ENCODE measurements around the gene FAM168A.

The FAM168A gene

DNA sequence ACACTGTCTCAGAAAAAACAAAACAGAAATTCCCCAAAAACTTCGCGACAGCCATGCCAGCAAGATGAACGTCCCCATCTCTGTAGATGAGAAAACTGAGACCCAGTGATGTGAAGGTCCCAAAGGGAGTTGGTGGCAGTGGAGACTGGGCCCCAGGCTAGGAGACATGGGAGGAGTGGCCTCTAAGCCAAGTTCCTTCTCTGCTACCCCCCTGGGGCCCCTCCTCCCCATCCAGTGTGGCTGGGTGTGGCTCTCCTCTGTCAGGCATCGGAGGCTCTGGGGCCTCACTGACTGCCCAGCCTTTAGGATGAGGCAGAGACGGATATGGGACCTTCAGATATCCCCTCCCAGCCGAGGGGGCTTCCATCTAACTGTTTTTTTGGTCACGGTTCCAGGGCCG, 211.9 kb downstream of the FAM168A start:
- peak in 2 of 3 donors; percentile 35 to 53 for DNase-seq

DNA sequence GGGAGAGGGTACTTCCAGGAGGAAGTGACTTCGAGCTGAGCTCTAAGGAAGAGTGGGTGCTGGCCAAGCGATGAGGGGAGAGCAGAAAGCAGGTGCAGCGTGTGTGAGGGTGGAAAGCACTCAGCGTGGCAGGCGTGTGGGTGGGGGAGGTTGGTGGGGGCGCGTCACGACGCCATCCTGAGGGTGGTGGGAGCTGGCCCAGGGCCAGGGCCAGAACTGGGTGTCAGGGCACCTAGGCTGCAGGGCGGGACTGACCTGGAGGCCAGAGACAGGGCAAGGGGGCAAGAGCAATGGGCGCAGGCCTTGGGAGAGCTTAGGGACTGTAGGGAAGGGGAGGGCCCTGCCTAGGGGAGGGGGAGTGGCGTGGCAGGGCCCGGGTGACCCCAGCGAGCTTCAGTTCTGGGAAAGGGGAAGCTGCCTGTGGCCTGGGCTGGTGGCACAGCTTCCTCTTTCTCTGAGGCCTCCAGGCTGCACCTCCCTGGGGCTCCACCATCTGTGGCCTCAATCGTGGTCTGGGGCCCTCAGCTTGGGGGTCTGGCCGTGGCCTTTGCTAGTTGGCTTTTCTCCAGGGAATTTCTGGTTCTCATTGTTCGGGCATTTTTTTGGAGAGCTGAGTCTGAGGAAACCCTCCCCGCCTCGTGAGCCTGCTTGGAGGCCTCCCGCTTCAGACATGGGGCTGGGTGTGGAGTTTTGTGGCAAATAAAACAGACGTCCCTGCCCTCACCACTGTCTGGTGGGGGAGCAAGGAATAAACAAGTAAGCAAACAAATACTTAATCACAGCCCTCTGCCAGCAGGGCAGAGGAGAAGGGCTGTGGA, 212.8 kb downstream of the FAM168A start:
- DNase-seq = peak; percentile 88 to 95 (median 93)

- DNase-seq = no peak
Measured at GRCh38 chr11:73384531-73384871, 213.4 kb downstream of the FAM168A start.

DNA sequence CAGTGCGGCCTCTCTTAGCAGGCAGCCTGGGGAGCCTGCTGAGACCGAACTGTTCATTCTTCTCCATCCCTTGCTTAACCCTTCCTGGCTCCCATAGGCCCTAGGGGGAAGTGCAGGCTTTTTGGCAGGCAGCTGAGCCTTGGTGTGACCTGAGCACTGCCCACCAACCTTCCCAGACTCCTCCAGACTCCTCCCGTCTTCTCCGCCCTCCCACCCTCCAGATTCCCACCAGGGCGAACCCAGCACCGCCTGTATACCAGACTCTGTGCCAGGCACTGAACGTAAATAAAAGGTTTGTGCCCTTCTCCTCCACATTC, 213.8 kb downstream of the FAM168A start:
- no peak for DNase-seq

GRCh38 chr11:73383249-73384124, 214.4 kb downstream of the FAM168A start:
- DNase-seq = peak; percentile 61 to 77 (median 73)

DNA sequence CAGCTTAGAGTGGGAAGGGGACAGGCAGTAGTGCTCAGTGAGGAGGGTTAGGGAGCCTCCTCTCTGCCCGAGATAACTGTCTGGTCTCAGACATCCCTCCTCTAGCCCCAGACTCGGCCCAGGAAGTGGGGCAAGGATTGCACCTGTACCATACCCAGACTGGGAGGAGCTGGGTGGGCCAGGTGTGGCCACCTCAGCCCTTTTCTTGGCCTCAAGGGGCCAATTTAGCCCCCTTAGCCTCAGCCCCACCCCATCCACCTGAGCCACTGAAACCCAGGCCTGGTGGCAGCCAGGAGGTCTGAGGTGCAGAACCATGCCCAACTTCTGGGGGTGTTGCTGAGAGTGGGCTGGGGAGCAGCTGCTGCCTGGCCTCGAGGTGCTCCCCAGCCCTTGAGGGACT, 215.2 kb downstream of the FAM168A start:
- DNase-seq = no peak

DNA sequence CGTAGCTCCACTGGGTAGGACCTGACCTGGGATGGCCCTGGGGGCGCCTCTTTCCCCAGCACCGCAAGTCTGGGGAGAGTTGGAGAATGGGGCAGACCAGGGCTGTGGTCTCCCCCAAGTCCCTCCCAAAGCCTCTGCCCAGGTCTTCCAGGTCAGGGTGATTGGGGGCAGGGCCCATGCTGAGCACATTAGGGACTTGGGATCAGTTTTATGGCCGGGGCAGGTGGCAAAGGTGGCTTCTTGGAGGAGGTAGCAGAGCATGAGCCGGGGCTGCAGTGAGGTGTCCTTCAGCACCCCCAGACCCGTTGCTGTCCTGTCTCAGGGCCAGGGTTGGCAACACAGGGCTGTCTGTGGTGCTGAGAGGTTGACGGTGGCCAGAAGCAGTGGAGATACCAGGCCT, 215.7 kb downstream of the FAM168A start:
- no peak for DNase-seq

GRCh38 chr11:73381589-73381988, 216.3 kb downstream of the FAM168A start:
- peak; percentile 64 to 73 (median 71) for DNase-seq

DNA sequence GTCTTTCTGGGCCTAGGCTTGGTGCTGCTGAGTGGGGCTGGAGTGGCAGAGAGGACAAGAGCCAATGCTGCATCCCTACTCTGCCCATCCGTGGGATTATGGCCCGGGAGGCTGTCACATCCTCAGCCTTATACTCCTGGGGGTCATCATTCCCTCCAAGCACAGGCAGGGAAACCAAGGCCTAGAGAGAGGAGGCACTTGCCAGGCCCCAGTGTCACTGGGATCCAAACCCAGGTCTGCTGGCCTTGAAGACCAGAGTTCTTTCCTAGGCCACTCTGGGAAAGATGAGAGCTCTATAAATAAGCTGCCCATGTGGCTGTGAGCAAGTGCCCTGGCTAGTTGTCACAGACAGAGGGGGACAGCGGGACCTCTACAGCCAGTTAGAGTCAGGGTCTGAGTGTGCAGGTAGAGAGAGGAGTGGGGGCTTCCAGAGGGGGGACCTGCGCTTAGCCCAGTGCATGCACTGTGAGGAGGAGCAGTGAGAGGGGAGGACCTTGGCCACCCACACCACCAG, 217.0 kb downstream of the FAM168A start:
- no peak for DNase-seq

- peak; percentile 55 to 60 (median 55) for DNase-seq
Measured at GRCh38 chr11:73380331-73380730, 217.6 kb downstream of the FAM168A start.

- no peak for DNase-seq
Measured at GRCh38 chr11:73379189-73379880, 218.6 kb downstream of the FAM168A start.

GRCh38 chr11:73376803-73377629, 220.9 kb downstream of the FAM168A start:
- peak; percentile 85 to 90 (median 89) for DNase-seq

DNA sequence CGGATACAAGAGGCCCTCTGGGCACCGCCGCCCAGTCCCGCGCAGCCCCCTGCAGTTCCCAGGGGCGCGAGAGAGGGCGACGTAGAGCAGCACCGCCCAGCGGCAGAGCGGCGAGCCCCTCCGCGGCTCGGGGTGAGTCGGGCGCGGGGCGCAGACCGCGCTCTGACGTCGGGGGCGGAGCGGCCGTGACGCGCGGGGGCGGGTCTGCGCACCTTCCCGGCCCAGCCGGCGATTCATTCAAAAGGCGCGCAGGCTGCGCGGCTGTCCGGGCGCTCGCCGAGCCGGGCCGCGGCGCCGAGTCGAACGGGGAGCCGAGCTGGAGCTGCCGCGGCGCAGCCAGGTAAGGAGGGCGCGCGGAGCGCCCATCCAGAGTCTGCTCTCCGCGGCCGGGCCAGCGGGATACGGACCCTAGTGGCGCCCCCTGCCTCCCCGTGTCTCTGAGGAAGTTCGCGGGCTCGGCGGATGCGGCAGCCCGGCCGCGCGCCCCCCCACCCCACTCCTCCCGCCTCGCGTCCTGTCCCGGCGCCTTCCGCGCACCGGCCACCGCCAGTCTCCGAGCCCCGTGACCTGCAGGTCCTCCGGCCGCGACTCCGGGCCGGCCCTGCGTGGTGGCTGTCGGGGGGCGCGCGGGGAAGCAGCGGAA, 221.6 kb downstream of the FAM168A start, which contains the start of gene RELT:
TSS of gene RELT (plus strand) at position 240 of the 643 bp plus-strand sequence. CDS start 12,738 bp downstream, outside the sequence.
- DNase-seq = peak; percentile 95 to 99 (median 98)

GRCh38 chr11:73375830-73376159, 222.1 kb downstream of the FAM168A start:
- no peak for DNase-seq

DNA sequence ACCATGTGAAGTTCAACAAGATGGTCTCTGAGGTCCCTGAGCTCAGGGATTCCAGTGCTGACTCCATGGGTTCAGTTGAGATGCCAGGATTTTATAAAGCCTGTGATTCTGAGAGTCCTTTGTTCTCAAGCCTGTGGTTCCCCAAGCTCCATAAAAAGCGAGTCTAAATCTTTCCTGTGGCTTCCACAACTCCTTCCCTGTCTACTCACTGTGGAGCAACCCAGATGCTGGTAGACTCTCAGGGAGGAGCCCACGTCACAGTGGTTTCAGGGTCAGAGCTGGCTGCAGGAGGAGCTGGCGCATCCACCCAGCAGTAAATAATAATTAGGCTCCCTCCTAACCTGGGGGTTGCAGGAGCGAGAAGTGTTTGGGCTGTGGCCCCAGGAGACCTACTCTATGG, 223.8 kb downstream of the FAM168A start:
- no peak for DNase-seq

DNA sequence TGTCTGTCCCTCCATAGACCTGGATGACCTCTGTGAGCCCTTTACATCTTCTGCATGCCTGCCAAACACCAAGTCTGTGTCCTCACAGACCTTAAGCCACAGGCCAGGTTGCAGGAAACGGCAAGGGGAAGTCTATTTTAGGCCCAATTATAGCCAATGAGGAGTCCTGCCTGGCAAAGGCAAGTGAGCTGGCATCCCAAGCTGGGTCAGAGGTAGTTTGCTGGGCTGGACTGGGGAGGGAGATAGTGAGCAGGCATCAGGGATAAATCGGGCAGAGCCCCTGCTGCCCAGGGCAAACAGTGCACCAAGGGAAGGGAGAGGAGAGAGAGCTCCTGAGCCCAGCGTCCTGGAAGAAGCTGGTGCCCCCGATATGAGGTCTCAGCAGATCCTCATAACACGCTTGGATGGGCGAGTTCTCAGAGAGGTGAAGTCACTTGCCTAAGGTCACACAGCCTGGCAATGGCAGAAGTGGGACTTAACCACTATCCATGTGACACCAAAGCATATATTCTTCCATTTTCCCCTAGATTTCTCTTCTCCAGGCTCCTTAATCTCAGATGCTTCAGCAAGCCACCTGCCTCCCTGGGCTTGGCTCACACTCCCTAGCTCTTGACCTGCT, 225.4 kb downstream of the FAM168A start:
- DNase-seq = peak; percentile 38 to 48 (median 45)

DNA sequence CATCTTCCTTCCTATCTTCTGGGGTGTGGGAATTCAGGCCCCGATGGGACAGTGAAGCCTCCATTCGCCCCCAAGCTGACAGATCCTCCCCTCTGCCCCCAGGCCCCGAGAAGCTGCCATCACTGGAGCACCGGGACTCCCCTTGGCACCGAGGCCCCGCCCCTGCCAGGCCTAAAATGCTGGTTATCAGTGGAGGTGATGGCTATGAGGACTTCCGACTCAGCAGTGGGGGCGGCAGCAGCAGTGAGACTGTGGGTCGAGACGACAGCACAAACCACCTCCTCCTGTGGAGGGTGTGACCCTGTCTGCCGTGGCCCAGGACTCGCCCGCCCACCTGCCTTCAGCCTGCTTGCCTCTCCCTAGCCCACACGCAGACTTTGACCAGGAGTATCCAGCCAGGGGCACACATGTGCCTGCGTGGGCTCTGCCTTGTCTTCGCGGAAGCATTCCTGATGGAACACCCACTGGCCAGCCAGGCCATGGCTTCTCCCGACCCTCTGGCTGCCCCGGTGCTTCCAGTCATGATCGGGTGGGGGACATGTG, 230.4 kb downstream of the FAM168A start:
- DNase-seq = peak in 2 of 3 donors; percentile 31 to 43

DNA sequence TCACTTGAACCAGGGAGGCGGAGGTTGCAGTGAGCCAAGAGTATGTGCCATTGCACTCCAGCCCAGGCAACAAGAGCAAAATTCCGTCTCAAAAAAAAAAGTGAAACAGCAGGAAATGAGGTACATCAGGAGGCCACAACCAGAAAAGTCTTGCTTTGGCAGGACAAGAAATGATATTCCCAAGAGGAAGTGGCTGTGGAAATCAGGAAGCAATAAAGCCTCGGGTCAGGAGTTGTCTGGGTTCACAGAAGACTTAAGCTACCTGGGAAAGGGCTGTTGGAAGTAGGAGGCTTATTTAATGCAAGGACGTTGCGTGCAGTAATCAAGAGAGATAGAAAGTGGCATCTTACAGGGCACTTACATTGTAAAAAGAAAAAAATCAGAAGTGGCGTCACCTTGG, 231.0 kb downstream of the FAM168A start:
- DNase-seq = no peak

DNA sequence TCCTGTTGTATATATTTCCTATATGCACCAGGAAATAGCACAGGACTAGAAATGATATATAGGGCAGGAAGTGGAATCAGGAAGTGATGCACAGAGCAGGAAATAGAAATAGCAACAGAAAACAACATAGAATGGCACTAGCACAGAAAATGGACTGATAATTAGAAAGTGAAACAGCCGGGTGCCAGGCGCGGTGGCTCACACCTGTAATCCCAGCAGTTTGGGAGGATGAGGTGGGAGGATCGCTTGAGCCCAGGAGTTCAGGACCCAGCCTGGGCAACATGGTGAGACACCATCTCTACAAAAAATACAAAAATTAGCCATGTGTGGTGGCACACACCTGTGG, 231.7 kb downstream of the FAM168A start:
- peak in 1 of 3 donors; percentile 21 for DNase-seq

DNA sequence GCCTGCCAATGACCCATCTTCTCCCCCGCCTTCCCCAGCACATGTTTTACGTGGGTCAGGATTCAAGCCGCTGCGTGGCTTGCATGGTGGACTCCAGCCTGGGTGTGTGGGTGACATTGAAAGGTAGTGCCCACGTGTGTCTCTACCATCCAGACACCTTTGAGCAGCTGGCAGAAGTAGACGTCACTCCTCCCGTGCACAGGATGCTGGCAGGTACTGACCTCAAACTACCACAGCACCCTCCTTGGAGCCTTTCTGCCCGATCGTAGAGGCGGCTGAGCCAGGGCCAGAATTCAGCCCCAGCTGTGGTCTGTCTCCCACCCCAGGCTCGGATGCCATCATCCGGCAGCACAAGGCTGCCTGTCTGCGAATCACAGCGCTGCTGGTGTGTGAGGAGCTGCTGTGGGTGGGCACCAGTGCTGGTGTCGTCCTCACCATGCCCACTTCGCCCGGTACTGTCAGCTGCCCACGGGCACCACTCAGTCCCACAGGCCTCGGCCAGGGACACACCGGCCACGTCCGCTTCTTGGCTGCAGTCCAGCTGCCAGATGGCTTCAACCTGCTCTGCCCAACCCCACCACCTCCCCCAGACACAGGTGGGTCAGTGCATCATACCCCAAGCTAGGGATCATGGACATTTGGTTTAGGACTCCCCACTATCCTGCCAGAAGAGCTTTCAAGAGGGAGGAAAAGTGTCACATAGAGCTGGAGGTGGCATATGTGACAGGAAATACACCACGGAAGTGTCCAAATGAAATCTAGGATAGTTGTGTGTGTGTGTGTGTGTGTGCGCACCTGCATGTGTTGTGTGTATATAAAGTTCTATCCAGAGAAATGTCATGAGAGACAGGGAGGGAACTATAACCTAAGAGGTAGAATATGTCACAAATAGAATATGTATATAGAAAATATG, 232.3 kb downstream of the FAM168A start:
- DNase-seq = no peak
